ENCODE measurements around the gene MAGI2. TPM values are rescaled to one million over a fixed set of nuclear protein-coding genes. Genes with fewer than 3 reads are reported as not detected.

MAGI2 gene
- total RNA-seq, result 7.2 and 7.7 TPM in 2 replicates

DNA sequence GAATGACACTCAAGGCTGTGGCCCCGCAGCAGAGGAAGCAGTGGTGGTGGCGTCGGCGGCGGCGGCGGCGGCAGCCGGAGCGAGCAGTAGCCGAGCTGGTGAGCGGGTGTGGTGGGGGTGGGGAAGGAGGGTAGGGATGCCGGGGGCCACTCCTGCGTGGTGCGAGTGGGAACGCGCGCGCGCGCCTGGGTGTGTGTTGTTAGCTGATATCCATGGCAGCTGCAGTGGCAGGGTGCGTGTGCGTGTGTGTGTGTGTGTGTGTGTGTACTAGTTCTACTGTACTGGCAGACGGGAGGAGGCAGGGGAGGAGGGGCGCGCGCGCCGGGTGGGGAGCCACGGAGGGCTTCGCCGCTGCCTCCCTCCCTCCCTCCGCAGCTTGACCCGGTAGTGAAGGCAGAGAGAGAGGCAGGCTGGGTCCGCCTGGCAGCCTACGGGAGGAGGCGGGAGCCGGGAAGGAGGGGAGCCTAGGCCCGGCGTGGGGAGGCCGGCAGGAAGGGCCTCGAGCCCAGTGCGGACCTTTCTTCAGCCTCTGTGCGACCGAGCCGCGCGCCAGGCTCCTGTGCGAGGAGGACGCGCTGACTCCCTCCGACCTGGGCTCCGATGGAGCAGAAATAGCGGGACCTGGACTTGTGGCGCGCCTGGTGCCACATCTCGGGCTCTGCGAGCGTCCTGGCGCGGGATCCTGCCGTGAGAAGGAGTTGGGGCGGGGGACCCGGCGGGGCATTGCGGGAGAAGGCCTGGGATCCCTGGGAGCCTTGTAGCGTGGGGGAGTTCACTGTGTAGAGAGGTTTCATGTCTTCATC lies at the start of gene MAGI2:
MAGI2 (minus strand) TSS at position 110 of the 803 bp plus-strand sequence. CDS start 347 bp downstream, outside the sequence.

Small RNA genes within 50 kb of the gene (small RNA-seq; reads per million reads assigned to genes)
- not detected for gene RNU6-337P
- not detected for gene RNU6-530P
